ENCODE results near the gene RNF225.

The RNF225 gene

GRCh38 chr19:58379246-58379645 lies 16.2 kb upstream of the RNF225 start:
- no peak for TF ChIP-seq CTCF (IDR thresholded peaks at IDR 0.05; ENCODE audit: low read depth, low read length, missing control alignments)
- no peak overlapping the region for H3K4me3 ChIP-seq (replicated peaks; ENCODE audit: low read depth, low read length)

GRCh38 chr19:58380037-58380661 lies 15.3 kb upstream of the RNF225 start:
- DNase-seq (ENCODE audit: extremely low read depth, low read depth): no peak
- TF ChIP-seq CTCF (IDR thresholded peaks at IDR 0.05; ENCODE audit: low read depth, low read length, missing control alignments): no peak
- peak overlapping the region; percentile 63 for H3K4me3 ChIP-seq (replicated peaks; ENCODE audit: low read depth, low read length)

More at GRCh38 chr19:58379246-58379645, 16.2 kb upstream of the RNF225 start:
- no peak for DNase-seq (ENCODE audit: extremely low read depth, low read depth)

- H3K4me3 ChIP-seq (replicated peaks; ENCODE audit: low read depth, low read length): peak within 1 kb of the TSS; percentile 63
- no peak for TF ChIP-seq CTCF (IDR thresholded peaks at IDR 0.05; ENCODE audit: low read depth, low read length, missing control alignments)
- DNase-seq (ENCODE audit: extremely low read depth, low read depth): peak; percentile 100
Measured at GRCh38 chr19:58380662-58381459, 14.6 kb upstream of the RNF225 start, which contains the start of gene ZNF837. TSS of gene ZNF837 (minus strand) at chr19:58381030. CDS start at chr19:58369332, 11,698 bp downstream.

- H3K4me3 ChIP-seq (replicated peaks; ENCODE audit: low read depth, low read length): peak overlapping the region; percentile 63
- no peak for TF ChIP-seq CTCF (IDR thresholded peaks at IDR 0.05; ENCODE audit: low read depth, low read length, missing control alignments)
- DNase-seq (ENCODE audit: extremely low read depth, low read depth): no peak
Measured at GRCh38 chr19:58381460-58382212, 13.8 kb upstream of the RNF225 start.

GRCh38 chr19:58382997-58383603 lies 12.4 kb upstream of the RNF225 start:
- H3K4me3 ChIP-seq (replicated peaks; ENCODE audit: low read depth, low read length): no peak overlapping the region
- TF ChIP-seq CTCF (IDR thresholded peaks at IDR 0.05; ENCODE audit: low read depth, low read length, missing control alignments): no peak
- DNase-seq (ENCODE audit: extremely low read depth, low read depth): no peak

GRCh38 chr19:58385313-58385890 lies 10.1 kb upstream of the RNF225 start:
- peak overlapping the region; percentile 92 for H3K4me3 ChIP-seq (replicated peaks; ENCODE audit: low read depth, low read length)
- no peak for TF ChIP-seq CTCF (IDR thresholded peaks at IDR 0.05; ENCODE audit: low read depth, low read length, missing control alignments)
- DNase-seq (ENCODE audit: extremely low read depth, low read depth): no peak

Measured in HFF-Myc (cell line).